Measurements from ENCODE around the gene NALCN.

- no peak for TF ChIP-seq POLR2A (IDR thresholded peaks at IDR 0.05; ENCODE audit: control extremely low read depth in 1 of 2, low read depth in 2 of 2, low read length in 2 of 2)
- no peak for TF ChIP-seq CHD2 (IDR thresholded peaks at IDR 0.05; ENCODE audit: low read length)
These were observed 323.3 kb downstream of the NALCN start for GRCh38 chr13:101092985-101093384.

Measured in H1 (cell line).